ENCODE measurements around the gene LCOR. TPM values are rescaled to one million over a fixed set of nuclear protein-coding genes. Genes with fewer than 3 reads are reported as not detected.
A peak's percentile ranks its signal among the peaks of the same experiment; 100 is the strongest.
"Not testable (repeated sequence)": the region's sequence is repeated elsewhere in the genome, so short reads cannot be mapped to it uniquely, and the experiment has no call there.

LCOR gene
- total RNA-seq, 1 donor from 2014 or later: 14.8 TPM

- DNase-seq: no peak
Measured at GRCh38 chr10:97015240-97015639, 183.1 kb downstream of the LCOR start.

GRCh38 chr10:97016728-97017473, 184.8 kb downstream of the LCOR start:
- DNase-seq: no peak

GRCh38 chr10:97017474-97017903, 185.4 kb downstream of the LCOR start:
- no peak for DNase-seq

- no peak for DNase-seq
Measured at GRCh38 chr10:97018251-97019212, 186.4 kb downstream of the LCOR start.

- no peak for DNase-seq
Measured at GRCh38 chr10:97019213-97019844, 187.2 kb downstream of the LCOR start.

- DNase-seq: no peak
Measured at GRCh38 chr10:97020452-97021400, 188.6 kb downstream of the LCOR start.

- DNase-seq: no peak
Measured at GRCh38 chr10:97022616-97023015, 190.5 kb downstream of the LCOR start.

GRCh38 chr10:97023401-97024167, 191.5 kb downstream of the LCOR start:
- DNase-seq: peak; percentile 7

- DNase-seq: peak; percentile 66
Measured at GRCh38 chr10:97024168-97025073, 192.3 kb downstream of the LCOR start.

GRCh38 chr10:97025613-97026242, 193.6 kb downstream of the LCOR start:
- peak; percentile 75 for DNase-seq

GRCh38 chr10:97028126-97028831, 196.2 kb downstream of the LCOR start:
- DNase-seq: no peak

- no peak for DNase-seq
Measured at GRCh38 chr10:97028832-97029178, 196.7 kb downstream of the LCOR start.

- no peak for DNase-seq
Measured at GRCh38 chr10:97029271-97029670, 197.2 kb downstream of the LCOR start.

GRCh38 chr10:97030894-97031293, 198.8 kb downstream of the LCOR start:
- no peak for DNase-seq

- DNase-seq: no peak
Measured at GRCh38 chr10:97031459-97031858, 199.4 kb downstream of the LCOR start.

- no peak for DNase-seq
Measured at GRCh38 chr10:97032624-97033023, 200.5 kb downstream of the LCOR start.

- DNase-seq: not testable (repeated sequence)
Measured at GRCh38 chr10:97033841-97034240, 201.7 kb downstream of the LCOR start.

GRCh38 chr10:97034301-97034700, 202.2 kb downstream of the LCOR start:
- no peak for DNase-seq
